PFSK-1 (cell line): ENCODE data around the gene SELENOF.

Source experiments
- FOXP2 ChIP-seq: optimal IDR thresholded peaks from 2 replicates; pipeline ENCODE3; 2011; ENCODE audit warnings: borderline replicate concordance, control low read depth, inconsistent platforms; ENCODE audit not compliant: insufficient read depth; ENCODE audit errors: extremely low read length, extremely low read depth
- POLR2AphosphoS5 ChIP-seq: IDR thresholded peaks from 2 replicates; pipeline ENCODE4 v1.6.1; 2012; ENCODE audit warnings: low read depth, mild to moderate bottlenecking, control low read depth, low read length, moderate library complexity
- REST ChIP-seq, 2 experiments: IDR thresholded peaks; 2 replicates each; pipeline versions ENCODE4 v1.6.1 to v1.8.0; 2011 to 2012; ENCODE audit warnings: low read depth in 2 of 2, low read length in 2 of 2, control low read depth in 1 of 2, inconsistent platforms in 1 of 2, mild to moderate bottlenecking in 1 of 2, moderate library complexity in 1 of 2; ENCODE audit not compliant: insufficient read depth in 1 of 2
- SIN3A ChIP-seq: IDR thresholded peaks from 2 replicates; pipeline ENCODE4 v1.6.1; 2012; ENCODE audit warnings: mild to moderate bottlenecking, low read length, moderate library complexity, borderline replicate concordance; ENCODE audit not compliant: insufficient read depth
- TAF1 ChIP-seq: IDR thresholded peaks from 2 replicates; pipeline ENCODE4 v1.6.1; 2012; ENCODE audit warnings: low read length, control low read depth, borderline replicate concordance; ENCODE audit not compliant: insufficient read depth

DNA sequence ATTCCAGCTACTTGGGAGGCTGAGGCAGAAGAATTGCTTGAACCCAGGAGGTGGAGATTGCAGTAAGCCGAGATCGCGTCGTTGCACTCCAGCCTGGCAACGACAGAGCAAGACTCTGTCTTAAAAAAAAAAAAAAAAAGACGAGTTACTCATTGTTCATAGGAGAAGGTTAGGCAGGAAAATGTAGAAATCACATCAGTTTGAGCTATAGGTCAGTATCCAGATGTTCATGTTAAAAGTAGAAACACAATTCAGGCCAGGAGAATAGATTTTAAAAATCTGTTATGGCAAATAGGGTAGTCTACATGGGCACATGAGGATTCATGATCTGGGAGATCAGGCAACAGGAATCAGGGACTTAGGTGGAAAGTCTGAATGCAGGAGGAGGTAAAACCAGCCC lies 57.7 kb downstream of the SELENOF start:
- no peak for TF ChIP-seq REST (IDR thresholded peaks at IDR 0.05; ENCODE audit: insufficient read depth in 1 of 2, low read depth in 2 of 2, low read length in 2 of 2)
- no peak for TF ChIP-seq SIN3A
- no peak for TF ChIP-seq POLR2AphosphoS5
- no peak for TF ChIP-seq TAF1
- TF ChIP-seq FOXP2, result no peak
